Left kidney (tissue), 2 donors: ENCODE data around the gene KATNB1. TPM values are rescaled to one million over a fixed set of nuclear protein-coding genes. Genes with fewer than 3 reads are reported as not detected.
"Not testable (repeated sequence)": the region's sequence is repeated elsewhere in the genome, so short reads cannot be mapped to it uniquely, and the experiment has no call there.

Experiments used
- DNase-seq: peaks from one replicate; pipeline ENCODE4 v3.0.0-alpha.2; 2013
- polyA plus RNA-seq: library from polyadenylated mRNA; unstranded; fragments of 120-200 nt; gene quantifications from one replicate; pipeline ENCODE4 v1.2.1, GENCODE V29; 2013; ENCODE audit not compliant: insufficient read length

The KATNB1 gene
- polyA plus RNA-seq, 1 donor = 21.3 TPM

DNA sequence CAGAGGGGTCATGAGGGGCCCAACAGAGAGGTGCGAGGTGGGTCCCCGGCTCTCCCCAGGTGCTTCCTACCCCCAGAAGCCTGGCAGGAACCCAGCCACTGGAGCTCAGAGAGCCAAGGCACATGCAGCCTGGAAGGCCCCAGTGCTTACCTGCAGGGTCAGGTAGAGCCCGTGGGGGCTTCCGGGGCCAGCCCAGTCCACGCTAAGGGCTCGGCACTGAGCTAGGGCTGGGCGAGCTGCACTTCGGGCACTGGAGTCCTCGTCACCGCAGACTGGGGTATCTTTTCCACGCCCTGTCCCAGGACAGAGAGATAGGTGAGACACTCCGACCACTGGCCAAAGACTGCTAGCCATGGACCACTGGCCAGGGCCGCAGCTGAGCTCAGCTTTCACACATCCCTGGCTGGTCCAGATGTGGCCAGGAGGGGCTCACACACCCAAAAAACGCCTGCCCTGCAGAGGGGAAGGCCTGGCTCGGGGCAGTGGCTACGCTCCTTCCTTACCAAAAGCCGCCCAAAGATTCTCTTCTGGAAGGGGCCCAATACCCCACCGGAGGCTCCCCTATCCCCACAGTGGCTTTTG is 59.4 kb downstream of the KATNB1 start:
- no peak for DNase-seq

DNA sequence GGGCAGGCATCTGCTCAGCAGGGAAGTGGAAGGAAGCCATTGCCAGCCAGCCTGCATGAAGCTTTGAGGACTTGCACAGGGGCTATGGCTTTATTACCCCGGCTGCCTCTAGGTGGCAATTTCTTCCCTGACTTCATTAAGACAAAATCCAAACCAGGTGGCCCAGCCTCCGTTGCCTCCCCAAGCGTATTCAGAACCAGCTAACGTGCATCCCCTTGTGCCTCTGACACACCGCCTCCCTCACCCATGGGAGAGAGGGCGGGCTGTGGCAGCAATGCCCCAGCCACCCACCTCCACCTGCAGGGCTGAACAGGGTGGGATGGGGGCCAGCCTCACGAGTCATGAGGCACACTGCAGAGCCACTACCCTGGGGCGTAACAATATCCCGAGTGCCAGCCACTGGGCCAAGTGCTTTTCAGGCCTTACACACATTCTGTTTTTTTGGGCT is 59.9 kb downstream of the KATNB1 start:
- DNase-seq = no peak

DNA sequence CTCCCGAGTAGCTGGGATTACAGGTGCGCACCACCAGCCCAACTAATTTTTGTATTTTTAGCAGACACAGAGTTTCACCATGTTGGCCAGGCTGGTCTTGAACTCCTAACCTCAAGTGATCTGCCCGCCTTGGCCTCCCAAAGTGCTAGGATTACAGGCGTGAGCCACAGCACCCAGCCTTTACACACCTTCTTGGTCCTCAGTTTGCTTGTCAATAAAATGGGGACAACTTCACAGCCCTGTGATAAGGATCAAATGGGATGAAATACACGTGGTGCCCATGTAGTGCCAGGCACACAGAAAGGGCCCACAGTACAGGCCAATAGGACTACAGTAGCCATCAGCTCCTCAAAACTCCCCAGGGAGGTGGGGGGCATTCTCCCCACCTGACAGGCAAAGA is 60.4 kb downstream of the KATNB1 start:
- not testable (repeated sequence) for DNase-seq

DNA sequence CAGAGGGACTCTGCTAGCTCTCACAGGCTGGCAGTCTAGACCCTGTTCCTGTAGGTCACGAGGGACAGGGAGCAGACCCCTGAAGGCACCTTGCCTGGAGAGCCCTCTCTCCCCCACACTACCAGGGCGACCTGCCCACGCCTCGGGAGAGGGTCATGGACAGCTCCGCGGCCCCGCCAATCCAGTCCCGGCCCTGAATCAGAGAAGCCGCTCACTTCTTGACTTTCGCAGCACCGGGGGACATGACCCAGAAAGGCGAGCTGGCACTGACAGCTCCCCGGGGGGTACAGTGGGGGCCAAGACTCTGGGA is 61.6 kb downstream of the KATNB1 start:
- no peak for DNase-seq

DNA sequence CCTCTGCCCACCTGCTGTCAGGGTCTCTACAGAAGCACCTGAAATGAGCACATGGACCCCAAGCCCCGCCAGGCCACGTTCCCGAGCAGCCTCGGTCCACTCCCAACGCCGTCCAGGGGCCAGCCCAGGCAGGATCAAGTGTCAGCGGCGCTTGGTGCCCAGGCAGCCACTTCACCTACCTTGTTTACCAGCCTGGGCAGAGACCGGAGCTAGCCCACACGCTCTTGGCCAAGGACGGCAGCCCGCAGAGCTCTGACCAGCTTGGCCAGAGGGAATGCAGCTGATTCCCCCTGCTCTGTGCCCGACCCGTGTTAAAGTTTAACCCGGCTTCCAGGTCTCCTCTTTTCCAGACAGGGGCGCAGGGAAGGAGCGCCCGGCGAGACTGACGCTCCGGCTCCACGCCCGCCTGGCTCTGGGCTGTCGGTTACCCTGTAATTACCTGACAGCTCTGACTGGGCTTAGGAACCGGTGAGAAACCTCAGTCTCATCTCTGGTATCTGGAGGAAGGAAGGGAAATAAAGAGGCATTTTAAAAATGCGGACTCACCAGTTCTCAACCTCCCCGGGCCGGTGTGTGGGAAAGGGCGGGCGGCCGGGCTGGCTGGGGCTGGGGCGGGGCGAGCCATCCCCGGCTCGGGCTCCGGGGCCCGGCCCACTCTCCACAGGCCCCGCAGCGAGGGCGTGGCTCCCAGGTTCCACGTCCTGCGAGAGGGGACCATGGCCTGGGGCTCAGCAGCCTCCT is 62.1 kb downstream of the KATNB1 start:
- DNase-seq = no peak

DNA sequence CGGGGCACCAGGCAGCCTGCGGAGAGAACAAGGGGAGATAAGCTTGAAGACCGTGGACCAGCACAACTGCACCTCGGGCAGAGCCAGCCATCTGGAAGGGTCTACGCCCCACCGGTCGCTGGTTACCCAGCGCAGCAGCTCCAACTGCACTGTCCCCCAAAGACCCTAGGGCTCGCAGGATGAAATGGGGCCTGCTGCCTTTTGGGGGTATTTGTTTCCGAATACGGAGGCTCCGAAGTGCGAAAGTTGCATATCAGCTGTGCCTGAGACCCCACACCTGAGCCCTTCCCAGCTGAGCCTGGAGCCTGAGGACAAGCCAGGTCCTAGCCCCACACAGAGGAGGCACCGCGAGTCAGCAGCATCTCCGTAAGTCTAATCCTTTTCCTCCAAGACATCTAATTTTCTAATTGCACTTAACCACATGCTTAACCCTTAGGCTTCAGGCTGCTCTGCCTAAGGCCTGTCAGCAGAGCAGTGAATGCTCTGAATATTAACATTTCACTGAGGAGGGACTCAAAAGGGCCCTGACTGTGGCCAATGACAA is 62.8 kb downstream of the KATNB1 start:
- no peak for DNase-seq

DNA sequence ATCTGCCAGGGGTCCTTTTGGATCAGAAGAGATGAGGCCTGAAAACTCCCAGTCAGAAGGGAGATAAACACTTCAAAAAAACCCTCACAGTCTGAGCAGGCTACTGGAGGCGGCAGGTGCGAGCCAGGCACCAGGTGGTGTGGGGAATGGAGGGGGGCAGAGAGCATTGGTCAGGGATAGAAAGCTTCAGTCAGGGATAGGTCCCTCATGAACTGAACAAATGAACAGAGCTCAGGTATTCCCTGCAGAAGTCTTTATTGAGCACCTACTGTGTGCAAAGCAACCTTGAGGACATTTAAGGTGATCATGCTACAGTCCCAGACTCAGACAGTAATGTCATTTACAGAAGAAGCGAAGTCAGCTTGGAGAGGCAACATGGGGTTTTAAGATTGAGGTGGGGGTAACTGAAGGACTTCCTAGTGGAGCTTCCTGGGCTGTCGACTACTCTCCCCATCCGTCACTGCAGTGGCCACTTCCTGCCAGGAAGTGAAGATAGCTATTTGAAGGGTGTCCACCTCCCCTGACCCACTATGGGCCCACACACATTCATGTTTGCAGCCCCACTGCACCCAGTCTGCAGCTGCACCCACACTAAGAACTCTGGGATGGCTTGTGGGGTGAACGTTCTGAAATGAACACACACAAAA is 63.5 kb downstream of the KATNB1 start:
- DNase-seq = no peak

DNA sequence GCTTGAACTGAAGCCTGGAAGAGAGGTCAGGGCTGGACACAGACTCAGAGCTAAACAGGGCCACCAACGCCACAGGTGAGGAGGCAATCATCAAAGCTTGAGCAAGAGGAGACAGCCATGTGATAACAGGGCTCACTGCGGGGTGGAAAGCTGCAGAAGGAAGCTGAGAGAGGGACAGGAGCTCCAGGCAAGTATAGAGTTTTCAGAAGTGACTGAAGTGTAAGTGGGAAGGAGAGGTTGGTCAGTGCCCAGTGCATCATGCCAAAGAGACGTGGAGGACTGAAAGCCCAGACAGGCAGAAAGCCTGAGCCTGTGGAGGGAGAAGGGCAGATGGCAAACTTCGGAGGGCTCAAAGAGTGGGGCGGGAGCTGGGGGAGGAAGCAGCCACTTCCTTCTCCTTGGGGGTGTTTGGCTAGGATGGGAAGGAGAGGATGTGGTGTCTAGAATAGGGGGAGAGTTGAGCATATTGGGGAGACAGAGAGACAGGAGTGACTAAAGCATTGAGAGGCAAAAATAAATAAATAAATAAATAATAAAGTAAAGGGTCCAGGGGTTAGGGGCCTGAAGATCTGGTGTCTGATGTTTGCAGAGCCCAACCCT is 64.1 kb downstream of the KATNB1 start:
- DNase-seq = no peak

DNA sequence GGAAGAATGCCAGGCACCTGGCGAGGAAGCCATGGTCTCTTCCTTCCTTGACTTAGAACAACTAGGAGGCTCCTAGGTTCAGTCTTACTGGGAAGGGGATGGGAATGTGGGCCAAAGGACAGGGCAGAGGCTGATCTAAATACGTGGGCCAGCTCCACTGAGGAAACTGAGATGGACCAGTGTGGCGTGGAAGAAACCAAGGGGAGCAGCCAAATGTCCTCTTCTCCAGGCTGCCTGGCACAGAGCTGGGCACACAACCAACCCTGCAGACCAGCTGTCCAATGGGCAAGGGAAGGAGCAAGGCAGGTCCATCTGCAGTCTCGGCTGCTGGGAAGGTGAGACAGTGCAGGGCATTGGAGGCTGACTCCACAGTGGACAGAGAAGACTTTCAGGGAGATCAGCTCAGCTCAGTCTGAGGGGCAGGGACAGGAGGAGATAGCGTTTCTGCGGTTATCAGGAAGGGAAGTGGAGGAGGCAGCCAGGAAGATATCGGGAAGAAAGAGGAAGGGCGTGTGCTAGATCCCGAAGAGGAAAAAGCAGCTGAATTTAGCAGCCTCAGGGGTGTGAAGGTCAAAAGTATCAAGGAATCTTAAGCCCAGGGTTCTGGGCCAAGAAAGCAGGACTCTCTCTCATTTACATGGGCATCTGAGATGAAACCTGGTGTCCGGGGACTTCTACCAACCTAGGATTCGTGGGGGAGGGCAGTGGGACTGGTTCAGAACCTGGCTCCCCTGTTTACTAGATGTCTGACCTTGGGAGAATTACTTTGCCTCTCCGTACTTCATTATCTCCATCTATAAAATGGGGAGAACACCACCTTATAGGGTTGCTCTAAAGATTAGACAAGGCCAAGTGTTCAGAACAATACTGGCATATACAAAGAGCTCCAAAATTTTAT is 64.9 kb downstream of the KATNB1 start:
- DNase-seq = no peak

DNA sequence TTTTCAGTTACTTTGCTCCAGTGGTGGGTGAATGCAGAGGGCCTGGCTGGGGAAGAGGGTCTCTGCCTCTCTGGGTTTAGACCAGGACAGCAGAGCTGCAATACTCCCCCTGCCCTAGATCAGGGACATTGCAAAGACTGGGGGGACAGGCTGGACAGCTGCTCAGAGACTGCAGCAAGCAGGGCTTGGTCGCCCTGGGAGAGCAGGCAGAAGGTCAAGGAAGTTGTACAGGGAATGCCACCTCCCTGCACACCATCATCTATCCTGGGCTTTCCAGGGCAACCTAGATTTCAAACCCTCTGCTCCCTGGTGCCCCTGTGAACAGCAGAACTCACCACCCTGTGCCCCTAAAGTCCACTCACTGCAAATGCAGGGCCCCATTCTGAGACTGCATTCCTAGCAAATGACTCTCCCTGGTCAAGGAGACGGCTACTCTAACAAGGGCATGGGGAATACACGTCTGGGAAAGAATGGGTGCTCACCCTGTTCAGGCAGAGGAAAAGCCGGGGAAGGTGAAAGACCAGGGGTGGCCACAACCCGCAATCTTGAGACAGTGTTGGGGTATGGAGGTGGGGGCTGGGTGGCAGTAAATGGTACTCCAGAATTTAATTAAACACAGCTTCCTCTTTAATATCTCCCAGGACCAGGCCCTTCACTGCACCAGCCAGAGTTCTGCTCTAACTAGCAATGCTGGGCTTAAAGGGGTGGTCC is 65.7 kb downstream of the KATNB1 start:
- no peak for DNase-seq

DNA sequence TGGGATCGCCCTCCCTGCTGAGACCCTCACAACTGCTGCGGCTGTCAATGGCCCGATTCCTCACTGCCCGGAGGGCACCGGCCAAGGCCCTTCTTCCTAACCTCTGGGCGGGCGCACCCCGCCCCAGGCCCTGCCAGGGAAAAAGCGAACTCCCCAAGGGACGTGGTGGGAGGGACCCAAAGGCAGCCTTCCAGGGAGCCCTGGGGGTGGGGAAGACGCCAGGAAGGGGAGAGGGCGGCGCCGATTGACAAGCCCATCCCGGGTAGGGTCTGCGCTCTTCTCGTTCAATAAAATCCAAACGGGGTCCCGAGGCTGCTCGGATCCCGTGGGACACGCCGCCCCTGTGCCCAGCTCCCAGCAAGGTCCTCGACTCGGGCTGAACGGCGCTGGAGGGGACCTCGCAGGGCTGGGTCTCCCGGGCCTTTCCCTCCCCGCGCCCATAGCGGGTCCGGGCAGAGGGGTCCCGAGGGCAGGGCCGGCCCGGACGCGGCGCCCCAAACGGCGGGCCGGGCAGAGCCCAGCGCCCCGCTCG is 66.3 kb downstream of the KATNB1 start:
- DNase-seq = no peak

DNA sequence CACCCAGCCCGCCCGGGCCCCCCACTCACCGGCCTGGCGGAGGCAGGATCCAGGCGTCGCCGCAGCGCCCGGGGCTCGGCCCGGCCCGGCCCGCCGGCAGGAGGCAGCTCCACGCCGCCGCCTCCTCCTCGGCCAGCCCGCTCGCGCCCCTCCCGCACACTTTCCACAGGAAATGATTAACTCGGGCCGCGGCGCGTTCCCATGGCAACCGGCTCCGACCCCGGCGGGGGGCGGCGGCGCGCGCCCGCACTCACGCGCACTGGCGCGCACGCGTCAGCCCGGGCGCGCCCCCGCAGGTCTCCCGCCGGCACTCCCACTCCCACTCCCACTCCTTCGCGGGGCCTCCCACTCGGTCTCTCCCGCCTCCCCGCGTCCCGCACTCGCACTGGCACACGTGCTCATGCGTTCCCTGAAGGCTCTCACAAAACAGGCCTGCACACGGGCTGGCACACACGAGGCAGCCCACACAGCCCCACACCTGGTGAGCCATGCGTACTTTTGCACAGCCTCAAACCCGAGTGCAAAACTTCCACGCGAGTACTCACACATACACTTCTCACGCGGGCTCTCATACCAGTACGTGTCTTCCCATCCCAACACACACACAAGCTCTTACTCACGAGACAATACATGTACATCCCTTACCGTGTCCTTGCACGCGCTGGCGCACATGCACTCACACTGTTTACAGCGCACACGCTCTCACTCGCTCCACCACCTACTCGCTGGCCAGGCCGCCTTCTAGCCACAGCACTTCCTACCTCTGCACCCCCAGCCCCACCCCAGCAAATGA is 67.0 kb downstream of the KATNB1 start, which contains the start of gene KIFC3:
Gene KIFC3 (minus strand): TSS at position 151 of the 793 bp plus-strand sequence. CDS start 4,248 bp downstream, outside the sequence.
- DNase-seq = no peak

DNA sequence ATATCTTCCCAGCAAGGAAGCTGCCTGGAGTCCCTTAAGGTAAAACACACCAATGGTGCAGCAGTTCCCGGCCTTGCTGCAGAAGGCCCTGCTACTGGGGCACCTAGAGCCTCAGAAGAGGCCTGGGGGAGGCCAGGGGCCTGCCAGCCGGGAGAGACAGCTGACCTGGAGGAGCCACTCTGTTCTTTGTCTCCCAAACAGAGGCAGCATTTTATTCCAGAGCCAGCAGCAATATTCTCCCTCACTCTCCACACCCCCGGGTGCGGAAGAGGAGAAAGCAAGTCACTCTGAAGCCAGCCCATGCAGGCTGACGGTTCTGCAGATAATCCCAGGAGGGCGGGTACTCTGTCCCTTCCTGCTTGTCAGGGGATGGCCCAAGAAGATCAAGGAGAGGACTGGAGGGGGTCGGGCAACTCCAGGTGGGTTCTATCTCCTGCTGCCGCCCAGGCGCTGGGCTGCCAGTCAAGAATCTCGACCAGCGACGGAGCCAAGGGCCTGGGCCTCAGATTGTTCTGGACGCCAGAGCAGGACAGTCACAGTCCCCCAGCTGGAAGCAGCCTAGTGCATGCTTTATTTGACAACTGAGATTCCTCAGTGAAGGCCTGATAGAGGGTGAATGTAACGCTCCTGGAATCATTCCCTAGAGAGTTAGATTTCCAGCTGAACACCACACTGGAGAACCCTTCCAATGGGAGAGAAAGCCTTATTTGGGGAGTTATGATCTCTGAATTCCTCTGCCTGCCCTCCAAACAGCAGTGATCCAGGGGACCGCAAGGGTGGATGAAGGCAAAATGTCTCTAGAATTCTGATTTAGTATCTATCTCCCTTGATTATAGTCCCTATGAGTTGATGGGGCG is 67.8 kb downstream of the KATNB1 start:
- no peak for DNase-seq

DNA sequence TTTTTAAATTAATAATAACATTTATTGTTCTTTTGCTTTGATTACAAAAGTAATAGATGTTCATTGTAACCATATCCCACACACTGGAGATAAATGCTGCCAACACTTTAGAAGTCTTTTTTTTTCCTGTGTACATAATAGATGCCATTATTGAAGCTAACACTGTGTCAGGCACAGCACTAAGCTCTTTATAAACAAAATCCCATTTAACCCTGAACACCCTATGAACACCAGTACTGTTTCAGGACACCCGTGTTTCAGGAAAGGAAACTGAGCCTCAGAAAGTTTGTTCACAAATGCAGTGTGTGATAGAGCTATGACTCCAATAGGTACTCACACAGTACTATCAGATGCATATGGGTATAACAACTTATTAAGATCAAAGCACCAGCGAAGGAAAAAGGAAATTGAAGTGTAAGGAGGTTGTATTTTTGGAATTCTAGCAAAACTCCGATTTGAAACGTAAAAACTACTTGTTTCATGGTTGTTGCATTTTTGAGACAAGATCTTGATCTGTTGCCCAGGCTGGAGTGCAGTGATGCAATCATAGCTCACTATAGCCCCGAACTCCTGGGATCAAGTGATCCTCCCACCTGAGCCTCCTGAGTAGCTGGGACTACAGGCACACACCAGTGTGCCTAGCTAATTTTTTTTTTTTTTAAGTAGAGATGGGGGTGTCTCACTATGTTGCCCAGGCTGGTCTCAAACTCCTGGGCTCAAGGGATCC is 68.7 kb downstream of the KATNB1 start:
- no peak for DNase-seq

DNA sequence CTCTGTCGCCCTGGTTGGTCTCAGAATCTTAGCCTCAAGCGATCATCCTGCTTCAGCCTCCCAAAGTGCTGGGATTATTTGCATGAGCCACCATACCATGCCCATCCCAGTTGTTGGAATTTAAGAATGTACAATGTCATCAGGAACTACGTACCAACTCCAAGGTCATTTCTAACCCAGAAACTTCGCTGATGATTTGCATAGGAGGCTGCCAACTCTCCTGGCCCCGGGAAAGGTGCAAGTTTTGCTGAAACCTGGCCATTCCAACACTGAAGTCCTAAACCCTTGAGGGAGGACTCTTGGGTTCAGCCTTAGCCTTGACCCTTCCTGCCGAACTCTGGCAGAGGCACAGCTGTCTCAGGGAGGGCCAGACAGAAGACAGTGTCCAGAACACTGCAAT is 69.6 kb downstream of the KATNB1 start:
- DNase-seq = no peak
